Thoracic aorta (tissue), 2 donors: Measurements from ENCODE around the gene P2RX5. TPM values are rescaled to one million over a fixed set of nuclear protein-coding genes. Genes with fewer than 3 reads are reported as not detected.

Experiments used
- ATAC-seq: fragments of 150-250 bp; one replicate; pipeline ENCODE4 v1.8.0; 2017; ENCODE audit warnings: low read depth; ENCODE audit not compliant: insufficient number of reproducible peaks, low FRiP score
- DNase-seq: peaks from one replicate; pipeline ENCODE4 v3.0.0-alpha.2; 2020; ENCODE audit warnings: low spot score
- H3K27ac ChIP-seq, 2 donors: fragments of 200-600 bp; sonication (generic); 1 replicate in 1 of 2; 2 replicates in 1 of 2; pipeline ENCODE4 v1.5.1; 2016; ENCODE audit warnings: mild to moderate bottlenecking in 2 of 2, moderate library complexity in 2 of 2
- H3K27me3 ChIP-seq: fragments of 200-600 bp; sonication (generic); replicated peaks from 2 replicates; pipeline ENCODE4 v1.6.0; 2016; ENCODE audit warnings: mild to moderate bottlenecking; ENCODE audit not compliant: insufficient read depth
- H3K36me3 ChIP-seq: fragments of 200-600 bp; sonication (generic); one replicate; pipeline ENCODE4 v1.5.1; 2016
- H3K4me1 ChIP-seq, 2 donors: fragments of 200-600 bp; sonication (generic); 1 replicate in 1 of 2; 2 replicates in 1 of 2; pipeline versions ENCODE4 v1.5.1 to v1.6.0; 2016; ENCODE audit warnings: low read depth in 2 of 2, mild to moderate bottlenecking in 1 of 2; ENCODE audit not compliant: control insufficient read depth in 1 of 2
- H3K4me3 ChIP-seq: fragments of 200-600 bp; sonication (generic); 2 replicates; pipeline ENCODE4 v1.5.1; 2016; ENCODE audit warnings: mild to moderate bottlenecking
- H3K9me3 ChIP-seq: fragments of 200-600 bp; sonication (generic); 2 replicates; pipeline ENCODE4 v1.5.1; 2016
- total RNA-seq, 2 donors: library from RNA; depleted of rRNA; stranded (reverse); fragments of >200 nt; gene quantifications; one replicate each; pipeline versions ENCODE4 v1.1.0 to v1.2.3, GENCODE V29; 2016
- TF ChIP-seq, protein P1 (sequence below): fragments of 200-600 bp; sonication (generic); IDR thresholded peaks from one replicate; pipeline ENCODE4 v1.5.1; 2019; ENCODE audit warnings: antibody characterized with exemption

P2RX5 gene
- total RNA-seq, 2 donors from 2014 or later = 2.3 TPM; not detected in 1

DNA sequence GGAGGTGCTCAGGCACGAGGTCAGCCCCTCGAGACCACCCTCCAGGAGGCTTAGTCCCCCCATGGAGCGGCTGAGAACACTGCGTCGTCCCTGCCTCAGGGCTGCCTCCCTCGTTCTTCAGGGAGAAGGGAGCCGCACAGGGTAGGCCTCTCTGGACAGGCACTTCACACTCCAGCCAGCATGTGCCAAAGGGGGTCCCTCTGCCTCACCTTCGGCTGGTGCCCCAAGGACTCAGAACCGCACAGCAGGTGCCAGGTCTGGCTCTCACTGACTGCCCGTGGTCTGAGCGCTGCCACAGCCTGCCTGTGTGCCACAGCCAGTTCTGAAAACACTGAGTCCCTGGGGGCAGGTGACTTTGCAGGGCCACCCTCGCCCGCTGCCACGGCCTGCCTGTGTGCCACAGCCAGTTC, 7.1 kb downstream of the P2RX5 start:
- H3K27ac ChIP-seq = no peak overlapping the region
- H3K36me3 ChIP-seq = no peaks in the 10 kb centered on the region
- no peaks in the 10 kb centered on the region for H3K27me3 ChIP-seq
- ATAC-seq (no peak), DNase-seq (no peak)
- H3K4me1 ChIP-seq = no peaks in the 10 kb centered on the region
- H3K4me3 ChIP-seq = no peak overlapping the region
- TF ChIP-seq, protein P1, sequence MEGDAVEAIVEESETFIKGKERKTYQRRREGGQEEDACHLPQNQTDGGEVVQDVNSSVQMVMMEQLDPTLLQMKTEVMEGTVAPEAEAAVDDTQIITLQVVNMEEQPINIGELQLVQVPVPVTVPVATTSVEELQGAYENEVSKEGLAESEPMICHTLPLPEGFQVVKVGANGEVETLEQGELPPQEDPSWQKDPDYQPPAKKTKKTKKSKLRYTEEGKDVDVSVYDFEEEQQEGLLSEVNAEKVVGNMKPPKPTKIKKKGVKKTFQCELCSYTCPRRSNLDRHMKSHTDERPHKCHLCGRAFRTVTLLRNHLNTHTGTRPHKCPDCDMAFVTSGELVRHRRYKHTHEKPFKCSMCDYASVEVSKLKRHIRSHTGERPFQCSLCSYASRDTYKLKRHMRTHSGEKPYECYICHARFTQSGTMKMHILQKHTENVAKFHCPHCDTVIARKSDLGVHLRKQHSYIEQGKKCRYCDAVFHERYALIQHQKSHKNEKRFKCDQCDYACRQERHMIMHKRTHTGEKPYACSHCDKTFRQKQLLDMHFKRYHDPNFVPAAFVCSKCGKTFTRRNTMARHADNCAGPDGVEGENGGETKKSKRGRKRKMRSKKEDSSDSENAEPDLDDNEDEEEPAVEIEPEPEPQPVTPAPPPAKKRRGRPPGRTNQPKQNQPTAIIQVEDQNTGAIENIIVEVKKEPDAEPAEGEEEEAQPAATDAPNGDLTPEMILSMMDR = no peak
- H3K9me3 ChIP-seq = no peaks in the 10 kb centered on the region

DNA sequence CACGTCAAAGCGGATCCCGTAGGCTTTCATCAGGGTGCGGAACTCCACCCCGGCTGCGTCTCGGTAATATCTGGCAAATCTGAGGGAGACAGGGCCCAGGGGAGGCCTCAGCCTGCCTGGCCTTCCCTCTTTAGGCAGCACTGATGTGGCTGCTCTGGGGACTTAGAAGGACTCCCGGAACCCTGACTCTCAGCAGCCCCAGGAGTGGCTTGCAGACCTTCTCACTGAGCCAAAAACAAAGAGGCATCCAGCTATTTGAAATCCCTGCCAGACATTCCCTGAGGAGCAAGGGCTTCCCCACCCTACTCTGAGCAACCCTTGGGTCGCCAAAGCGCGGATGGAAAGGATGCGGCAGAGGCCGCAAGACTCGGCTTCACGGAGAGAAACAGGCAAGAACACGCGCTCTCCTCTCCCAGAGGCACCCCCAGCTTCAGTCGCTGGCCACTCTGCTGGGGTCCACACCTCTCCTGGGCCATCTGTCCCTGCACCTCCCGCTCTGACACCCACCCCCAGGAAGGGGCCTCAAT, 7.9 kb downstream of the P2RX5 start:
- H3K9me3 ChIP-seq = no peaks in the 10 kb centered on the region
- no peaks in the 10 kb centered on the region for H3K36me3 ChIP-seq
- no peaks in the 10 kb centered on the region for H3K27me3 ChIP-seq
- no peak overlapping the region for H3K27ac ChIP-seq
- H3K4me1 ChIP-seq = no peaks in the 10 kb centered on the region
- TF ChIP-seq, protein P1 = no peak
- ATAC-seq (no peak), DNase-seq (no peak)
- H3K4me3 ChIP-seq = no peak overlapping the region

DNA sequence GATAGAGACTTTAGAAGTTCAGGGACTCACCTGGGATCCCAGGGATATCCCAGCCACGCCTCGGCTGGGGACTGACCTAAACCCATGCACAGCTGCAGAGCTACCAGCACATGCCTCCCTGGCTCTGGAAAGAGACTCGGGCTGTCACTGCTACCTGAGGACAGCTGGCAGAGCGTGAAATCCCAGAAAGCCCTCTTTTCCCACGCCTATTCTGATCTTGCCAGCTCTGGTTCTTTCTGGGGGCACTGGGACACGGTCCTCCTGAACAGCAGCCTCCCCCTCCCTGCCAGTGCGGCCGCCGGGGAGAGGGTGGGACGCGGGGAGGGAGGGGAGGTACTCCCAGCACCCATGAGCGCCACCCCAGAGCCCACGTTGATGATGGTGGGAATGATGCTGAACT, 10.8 kb downstream of the P2RX5 start:
- H3K4me1 ChIP-seq = no peaks in the 10 kb centered on the region
- TF ChIP-seq, protein P1 = no peak
- no peak for DNase-seq
- ATAC-seq = no peak
- H3K27me3 ChIP-seq = no peaks in the 10 kb centered on the region
- no peaks in the 10 kb centered on the region for H3K36me3 ChIP-seq
- no peaks in the 10 kb centered on the region for H3K9me3 ChIP-seq
- no peak overlapping the region for H3K4me3 ChIP-seq
- H3K27ac ChIP-seq = no peak overlapping the region

DNA sequence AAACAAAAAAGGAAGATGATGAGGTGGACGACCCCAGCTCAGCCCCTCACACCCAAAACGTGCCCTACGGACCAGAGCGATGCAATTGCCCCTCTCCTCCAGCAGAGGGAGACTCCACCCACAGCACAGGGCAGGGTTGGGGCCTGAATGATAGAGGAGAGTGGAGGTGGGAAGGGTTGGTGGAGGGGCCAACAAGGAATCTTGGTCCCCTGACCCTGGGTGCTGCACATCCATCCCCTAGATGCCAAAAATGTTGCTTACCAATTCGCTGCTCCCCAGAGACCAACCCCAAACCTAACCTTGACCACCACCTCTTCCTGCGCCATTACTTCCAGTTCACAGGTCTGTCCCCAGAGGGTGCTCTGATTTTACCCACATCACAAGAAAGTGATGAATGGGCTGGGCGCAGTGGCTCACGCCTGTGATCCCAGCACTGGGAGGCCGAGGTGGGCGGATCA, 12.9 kb downstream of the P2RX5 start:
- no peaks in the 10 kb centered on the region for H3K36me3 ChIP-seq
- ATAC-seq = no peak
- no peak for DNase-seq

DNA sequence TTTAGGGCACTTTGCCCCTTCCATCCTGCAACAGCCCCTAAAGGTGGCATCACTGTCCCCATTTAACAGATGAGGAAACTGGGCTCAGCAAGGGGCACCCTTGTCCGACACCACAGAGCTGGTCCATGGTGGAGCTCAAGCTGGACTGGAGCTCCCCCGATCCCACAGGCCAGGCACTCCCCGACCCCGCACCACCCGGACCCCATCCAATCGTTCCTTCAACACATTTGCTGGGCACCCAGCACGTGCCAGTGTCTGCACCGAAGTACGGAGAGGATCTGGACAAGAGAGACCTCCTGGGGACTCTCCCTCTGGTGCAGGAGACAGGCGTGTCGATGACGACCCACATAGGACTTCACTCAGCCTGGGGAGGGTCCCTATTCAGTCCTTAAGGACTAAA, 13.9 kb downstream of the P2RX5 start:
- no peak for ATAC-seq
- no peak for DNase-seq
- Histone ChIP-seq H3K4me3 (no peak overlapping the region), H3K4me1 (no peaks in the 10 kb centered on the region), H3K27ac (no peak overlapping the region), H3K36me3 (no peaks in the 10 kb centered on the region), H3K9me3 (no peaks in the 10 kb centered on the region), H3K27me3 (no peaks in the 10 kb centered on the region)
- TF ChIP-seq, protein P1 = no peak

More for the DNA sequence above, 12.9 kb downstream of the P2RX5 start:
- TF ChIP-seq, protein P1 = peak; percentile 69
- no peak overlapping the region for H3K27ac ChIP-seq
- H3K27me3 ChIP-seq = no peaks in the 10 kb centered on the region
- no peak overlapping the region for H3K4me3 ChIP-seq
- no peaks in the 10 kb centered on the region for H3K9me3 ChIP-seq
- H3K4me1 ChIP-seq = no peaks in the 10 kb centered on the region
